Uterus (tissue), 4 donors: ENCODE results near the gene FOXC2. TPM values are rescaled to one million over a fixed set of nuclear protein-coding genes. Genes with fewer than 3 reads are reported as not detected.

Experiments used
- DNase-seq, 2 donors: peaks; one replicate each; pipeline ENCODE4 v3.0.0-alpha.2; 2019 to 2020
- H3K27ac ChIP-seq, 2 donors: fragments of 200-600 bp; sonication (generic); 1 replicate in 1 of 2; 2 replicates in 1 of 2; pipeline ENCODE4 v1.5.1; 2016 to 2018
- H3K27me3 ChIP-seq, 2 donors: fragments of 200-600 bp; sonication (generic); one replicate each; pipeline ENCODE4 v1.5.1; 2018 to 2019; ENCODE audit warnings: control low read depth in 1 of 2
- H3K36me3 ChIP-seq, 2 donors: fragments of 200-600 bp; sonication (generic); one replicate each; pipeline ENCODE4 v1.5.1; 2019; ENCODE audit warnings: control low read depth in 1 of 2
- H3K4me1 ChIP-seq, 2 donors: fragments of 200-600 bp; sonication (generic); one replicate each; pipeline ENCODE4 v1.5.1; 2018 to 2019; ENCODE audit warnings: control low read depth in 1 of 2
- H3K4me3 ChIP-seq, 2 donors: fragments of 200-600 bp; sonication (generic); 1 replicate in 1 of 2; 2 replicates in 1 of 2; pipeline ENCODE4 v1.5.1; 2018 to 2019; ENCODE audit warnings: mild to moderate bottlenecking in 1 of 2
- H3K9me3 ChIP-seq, 2 donors: fragments of 200-600 bp; sonication (generic); one replicate each; pipeline ENCODE4 v1.5.1; 2019; ENCODE audit warnings: control low read depth in 1 of 2
- CTCF ChIP-seq, 4 experiments: fragments of 200-600 bp in 2 of 4; fragments of 450-650 bp in 2 of 4; sonication (generic) in 2 of 4; IDR thresholded peaks; one replicate each; pipeline ENCODE4 v1.5.1; 2016 to 2019; ENCODE audit warnings: antibody characterized with exemption in 4 of 4, mild to moderate bottlenecking in 2 of 4, moderate library complexity in 1 of 4
- POLR2A ChIP-seq, 2 donors: fragments of 450-650 bp; IDR thresholded peaks; one replicate each; pipeline ENCODE4 v1.6.1; 2016; ENCODE audit warnings: antibody characterized with exemption in 2 of 2, mild to moderate bottlenecking in 1 of 2, moderate library complexity in 1 of 2
- intact Hi-C: fragments of 100-400 bp; cut with DNase I; formaldehyde crosslinking; loops from one replicate; pipeline ENCODE4 v1.15.1; 2023; ENCODE audit warnings: low total_unique reads
- total RNA-seq, 4 donors: library from RNA; depleted of rRNA in 3 of 4; stranded (reverse); fragments of >200 nt in 3 of 4; gene quantifications; one replicate each; pipeline versions ENCODE4 v1.1.0 to v1.2.4, GENCODE V29; 2014 to 2023
- donor health status: DM: yes; HTN: yes; CAD: no.

The FOXC2 gene
- total RNA-seq, 4 donors from 2014 or later = 0.21 to 2.6 TPM; not detected in 2

GRCh38 chr16:86538196-86538780 is 28.3 kb upstream of the FOXC2 start:
- TF ChIP-seq POLR2A (IDR thresholded peaks at IDR 0.05) (no peak), CTCF (IDR thresholded peaks at IDR 0.05) (no peak)
- intact Hi-C loops = no loop called here
- Histone ChIP-seq H3K36me3 (no peaks in the 10 kb centered on the region), H3K27ac (no peak overlapping the region), H3K4me3 (no peak overlapping the region), H3K9me3 (no peaks in the 10 kb centered on the region), H3K27me3 (no peaks in the 10 kb centered on the region), H3K4me1 (no peaks in the 10 kb centered on the region)
- DNase-seq = no peak

- intact Hi-C loops = no loop called here
- no peak for DNase-seq
- no peak for TF ChIP-seq CTCF (IDR thresholded peaks at IDR 0.05)
- TF ChIP-seq POLR2A (IDR thresholded peaks at IDR 0.05) = no peak
- Histone ChIP-seq H3K27me3 (no peaks in the 10 kb centered on the region), H3K4me3 (no peak overlapping the region), H3K4me1 (no peaks in the 10 kb centered on the region), H3K27ac (no peak overlapping the region), H3K36me3 (no peaks in the 10 kb centered on the region), H3K9me3 (no peaks in the 10 kb centered on the region)
Measured at GRCh38 chr16:86540894-86541293, 25.7 kb upstream of the FOXC2 start.

- no peak for TF ChIP-seq CTCF (IDR thresholded peaks at IDR 0.05)
- TF ChIP-seq POLR2A (IDR thresholded peaks at IDR 0.05) = no peak
- intact Hi-C loops = no loop called here
- no peaks in the 10 kb centered on the region for H3K4me1 ChIP-seq
- no peak overlapping the region for H3K27ac ChIP-seq
- no peak overlapping the region for H3K4me3 ChIP-seq
- H3K36me3 ChIP-seq = no peaks in the 10 kb centered on the region
- H3K27me3 ChIP-seq = no peaks in the 10 kb centered on the region
- no peaks in the 10 kb centered on the region for H3K9me3 ChIP-seq
- no peak for DNase-seq
Measured at GRCh38 chr16:86541560-86541959, 25.1 kb upstream of the FOXC2 start.

GRCh38 chr16:86542756-86543750 is 23.6 kb upstream of the FOXC2 start:
- Histone ChIP-seq H3K4me1 (no peaks in the 10 kb centered on the region), H3K27ac (no peak overlapping the region), H3K27me3 (no peaks in the 10 kb centered on the region), H3K4me3 (no peak overlapping the region), H3K36me3 (no peaks in the 10 kb centered on the region), H3K9me3 (no peaks in the 10 kb centered on the region)
- DNase-seq = no peak
- TF ChIP-seq CTCF (IDR thresholded peaks at IDR 0.05) = no peak
- no peak for TF ChIP-seq POLR2A (IDR thresholded peaks at IDR 0.05)
- intact Hi-C loops = no loop called here

- no peaks in the 10 kb centered on the region for H3K4me1 ChIP-seq
- H3K4me3 ChIP-seq = no peak overlapping the region
- H3K27ac ChIP-seq = no peak overlapping the region
- intact Hi-C loops = no loop called here
- no peaks in the 10 kb centered on the region for H3K27me3 ChIP-seq
- no peak for DNase-seq
- TF ChIP-seq POLR2A (IDR thresholded peaks at IDR 0.05) (no peak), CTCF (IDR thresholded peaks at IDR 0.05) (no peak)
- no peaks in the 10 kb centered on the region for H3K9me3 ChIP-seq
- no peaks in the 10 kb centered on the region for H3K36me3 ChIP-seq
Measured at GRCh38 chr16:86545481-86545880, 21.1 kb upstream of the FOXC2 start.
